T47D (cell line): Measurements from ENCODE around the gene FAM78A.
"Not testable (repeated sequence)": the region's sequence is repeated elsewhere in the genome, so short reads cannot be mapped to it uniquely, and the experiment has no call there.

ENCODE experiments used
- DNase-seq, 2 experiments: peaks; one replicate each; pipeline versions ENCODE4 v3.0.0 to v3.0.0-alpha.2; 2011 to 2012; ENCODE audit warnings: low read depth in 1 of 2, low spot score in 1 of 2
- JUND ChIP-seq: IDR thresholded peaks from 2 replicates; pipeline ENCODE4 v1.6.1; 2012; ENCODE audit warnings: low read depth
- in situ Hi-C: cut with HindIII; loops from 2 replicates; pipeline ENCODE4 v1.10.0; 2016; ENCODE audit warnings: low sequenced_read_pairs, low pct_unique_long_range_greater_than_20kb

The FAM78A gene

DNA sequence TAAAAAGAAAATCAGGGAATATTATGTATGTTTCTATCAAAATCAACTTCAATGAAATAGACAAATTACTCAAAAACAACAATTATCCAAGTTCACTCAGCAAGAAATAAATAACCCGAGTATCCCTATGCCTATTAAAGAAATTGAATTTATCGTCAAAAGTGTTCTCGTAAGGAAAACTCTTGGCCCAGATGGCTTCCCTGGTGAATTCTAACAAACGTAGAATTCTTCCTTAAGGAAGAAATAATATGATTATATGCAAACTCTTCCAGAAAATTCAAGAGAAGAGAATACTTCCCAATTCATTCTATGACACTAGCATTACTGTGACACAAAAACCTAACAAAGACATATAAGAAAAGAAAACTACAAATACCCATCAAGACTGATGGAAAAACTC, 29.7 kb downstream of the FAM78A start:
- no peak for DNase-seq
- no peak for TF ChIP-seq JUND

GRCh38 chr9:131244331-131244730, 32.0 kb downstream of the FAM78A start:
- DNase-seq: not testable (repeated sequence)

More for the DNA sequence above, 29.7 kb downstream of the FAM78A start:
- in situ Hi-C loops: no loop called here

GRCh38 chr9:131240047-131240921, 36.0 kb downstream of the FAM78A start:
- DNase-seq: no peak
- in situ Hi-C loops: no loop called here
- no peak for TF ChIP-seq JUND

More at GRCh38 chr9:131244331-131244730, 32.0 kb downstream of the FAM78A start:
- in situ Hi-C loops: not testable (repeated sequence)

GRCh38 chr9:131239161-131239975, 36.9 kb downstream of the FAM78A start:
- no peak for TF ChIP-seq JUND
- in situ Hi-C loops: no loop called here

GRCh38 chr9:131238402-131239021, 37.8 kb downstream of the FAM78A start:
- DNase-seq: no peak
- no peak for TF ChIP-seq JUND
- in situ Hi-C loops: no loop called here

More at GRCh38 chr9:131239161-131239975, 36.9 kb downstream of the FAM78A start:
- DNase-seq: no peak

DNA sequence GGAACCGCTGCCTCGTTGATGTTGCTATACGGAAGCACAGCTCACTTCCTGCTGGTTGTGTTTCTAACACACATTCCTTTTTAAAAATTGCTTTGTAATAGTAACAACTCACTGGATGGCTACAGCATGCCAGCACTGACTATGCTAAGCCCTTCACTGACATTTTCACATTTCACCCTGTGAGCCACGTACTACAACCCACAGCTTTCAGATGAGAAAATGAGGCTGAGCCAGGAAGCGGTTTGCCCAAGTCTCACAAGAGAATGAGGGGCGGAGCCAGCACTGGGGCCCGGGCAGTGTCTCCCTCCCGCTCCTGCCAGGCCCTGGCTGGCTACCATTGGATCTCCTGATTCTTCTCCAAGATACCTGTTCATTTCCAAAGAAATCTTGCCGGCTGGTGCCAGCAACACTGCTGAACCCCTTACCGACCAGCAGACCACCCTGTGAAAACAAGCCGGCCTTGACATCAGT, 38.3 kb downstream of the FAM78A start:
- TF ChIP-seq JUND: no peak
- in situ Hi-C loops: no loop called here
- peak; percentile 65 to 79 for DNase-seq

DNA sequence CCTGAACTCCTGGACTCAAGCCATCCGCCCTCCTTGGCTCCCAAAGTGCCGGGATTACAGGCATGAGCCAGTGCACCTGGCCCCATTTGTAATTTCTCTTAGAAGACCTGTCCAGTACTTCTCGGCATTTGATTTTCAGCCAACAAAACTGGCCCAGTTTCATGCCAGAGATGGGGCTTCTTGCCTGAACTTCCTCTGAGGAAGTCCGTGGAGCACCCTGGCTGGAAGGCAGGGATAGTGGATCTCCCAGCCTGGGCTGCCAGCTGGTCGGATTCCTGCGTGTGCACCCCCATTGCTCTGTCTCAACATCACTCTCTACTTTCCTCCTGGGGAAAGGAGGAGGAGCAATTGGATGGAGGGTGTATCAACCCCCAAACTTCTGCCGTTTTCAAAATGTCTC, 39.0 kb downstream of the FAM78A start:
- no peak for DNase-seq
- TF ChIP-seq JUND: no peak
- in situ Hi-C loops: no loop called here

DNA sequence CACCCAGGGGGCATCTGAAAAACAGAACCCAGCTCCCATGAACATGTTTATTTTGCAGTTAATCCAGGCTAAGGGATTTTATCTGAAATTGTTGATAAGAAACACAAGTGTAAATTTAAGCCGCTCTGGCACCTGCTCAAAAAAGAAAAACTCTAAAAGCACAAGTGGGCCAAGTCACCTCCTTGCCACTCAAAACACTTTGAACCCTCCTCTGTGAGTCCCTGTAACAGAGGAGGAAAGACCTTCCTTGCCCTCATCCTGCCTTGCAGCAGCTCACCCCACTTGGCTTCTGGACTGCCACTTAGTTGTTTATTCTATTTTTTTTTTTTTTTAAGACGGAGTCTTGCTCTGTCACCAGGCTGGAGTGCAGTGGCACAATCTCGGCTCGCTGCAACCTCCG, 39.5 kb downstream of the FAM78A start:
- no peak for DNase-seq
- in situ Hi-C loops: no loop called here
- no peak for TF ChIP-seq JUND

GRCh38 chr9:131236161-131236560, 40.1 kb downstream of the FAM78A start:
- no peak for DNase-seq
- TF ChIP-seq JUND: no peak
- in situ Hi-C loops: no loop called here

GRCh38 chr9:131235480-131235851, 40.8 kb downstream of the FAM78A start:
- no peak for TF ChIP-seq JUND
- no peak for DNase-seq
- in situ Hi-C loops: no loop called here

DNA sequence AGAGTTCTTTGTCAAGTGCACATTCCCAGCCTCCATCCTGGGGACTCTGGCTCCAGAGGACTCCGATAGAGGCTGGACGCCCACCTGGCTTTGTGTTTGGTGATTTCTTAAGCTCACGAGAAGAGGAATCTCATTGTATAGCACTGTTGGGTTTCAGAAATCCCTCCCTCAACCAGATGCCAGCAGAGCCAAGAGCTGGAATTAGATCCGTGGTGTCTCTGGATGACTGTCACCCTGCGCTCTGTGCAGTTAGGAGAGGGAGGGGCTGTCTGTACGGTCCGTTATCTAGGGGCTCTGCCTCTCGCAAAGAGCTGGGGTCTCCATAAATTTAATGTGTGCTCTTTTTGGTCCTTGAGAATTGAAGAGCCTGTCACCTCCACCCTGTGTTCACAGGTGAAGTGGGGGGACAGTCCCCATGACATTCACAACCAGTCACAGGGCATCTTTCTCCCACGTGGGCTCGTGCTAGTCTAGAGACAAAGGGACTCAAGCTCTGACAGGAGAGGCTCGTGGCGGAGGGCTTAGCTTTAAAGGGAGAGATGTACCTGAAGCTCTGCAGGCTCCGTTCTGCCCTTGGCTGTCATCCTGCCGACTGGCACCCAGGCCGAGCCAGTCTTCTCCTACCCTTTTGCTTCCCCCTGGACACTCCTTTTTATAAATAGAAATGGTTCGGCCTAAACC, 41.4 kb downstream of the FAM78A start:
- no peak for DNase-seq
- in situ Hi-C loops: no loop called here
- no peak for TF ChIP-seq JUND

- no peak for TF ChIP-seq JUND
- in situ Hi-C loops: no loop called here
- no peak for DNase-seq
Observed at GRCh38 chr9:131233995-131234394, 42.3 kb downstream of the FAM78A start.

GRCh38 chr9:131233556-131233955, 42.8 kb downstream of the FAM78A start:
- no peak for TF ChIP-seq JUND

More at GRCh38 chr9:131233556-131233955, 42.8 kb downstream of the FAM78A start:
- in situ Hi-C loops: no loop called here
- no peak for DNase-seq
